Endothelial cell of umbilical vein (primary cell): ENCODE results near the gene DTX3. TPM values are rescaled to one million over a fixed set of nuclear protein-coding genes. Genes with fewer than 3 reads are reported as not detected.

Experiments used
- BruUV-seq: library from RNA; stranded (reverse); fragments of 400-500 nt; replicated peaks from 2 replicates; lab custom pipeline; 2021; lab: Mats Ljungman, UMichigan
- CTCF ChIA-PET: fragments of 300-600, 350-600 bp; sonication (Branson Sonifier 250); formaldehyde crosslinking; loops from one replicate; lab custom pipeline; 2021; ENCODE audit warnings: antibody characterized with exemption, inconsistent platforms; lab: Charles Lee
- POLR2A ChIA-PET: fragments of 300-600, 350-600 bp; sonication (Branson Sonifier 250); formaldehyde crosslinking; loops from one replicate; lab custom pipeline; 2021; ENCODE audit warnings: antibody characterized with exemption, inconsistent platforms; lab: Charles Lee
- DNase-seq: peaks from one replicate; pipeline ENCODE4 v3.0.0-alpha.2; 2011; ENCODE audit warnings: low read depth, low spot score
- FAIRE-seq: peaks from 2 replicates; lab custom pipeline; 2011; peaks lifted over from hg19 to GRCh38; lab: Jason Lieb, UNC
- H2AFZ ChIP-seq: 2 replicates; pipeline ENCODE4 v1.6.0; 2012; ENCODE audit warnings: low read depth, low read length, control low read depth, inconsistent platforms
- H3K27ac ChIP-seq: 2 replicates; pipeline ENCODE4 v1.5.1; 2011; ENCODE audit warnings: low read depth, mild to moderate bottlenecking, control low read depth, low read length, moderate library complexity; ENCODE audit not compliant: insufficient read depth
- H3K27me3 ChIP-seq, 2 experiments: 2 replicates each; pipeline versions ENCODE4 v1.6.0 to v1.6.1; 2011; ENCODE audit warnings: low read length in 2 of 2, mixed read lengths in 1 of 2; ENCODE audit not compliant: control insufficient read depth in 2 of 2, insufficient read depth in 2 of 2
- H3K36me3 ChIP-seq, 2 experiments: 2 replicates in 1 of 2; 3 replicates in 1 of 2; pipeline ENCODE4 v1.5.1; 2011; ENCODE audit warnings: low read length in 2 of 2, mild to moderate bottlenecking in 1 of 2, moderate library complexity in 1 of 2; ENCODE audit not compliant: control insufficient read depth in 2 of 2, insufficient read depth in 2 of 2; ENCODE audit errors: extremely low read depth in 1 of 2
- H3K4me1 ChIP-seq: 3 replicates; pipeline ENCODE4 v1.5.1; 2011; ENCODE audit warnings: mild to moderate bottlenecking, low read length; ENCODE audit not compliant: control insufficient read depth, insufficient read depth; ENCODE audit errors: extremely low read depth
- H3K4me2 ChIP-seq: 2 replicates; pipeline ENCODE4 v1.6.1; 2011; ENCODE audit warnings: low read length, control low read depth, mixed read lengths; ENCODE audit not compliant: insufficient read depth
- H3K4me3 ChIP-seq, 3 experiments: fragments of 200-600 bp in 1 of 3; sonication (generic), shearing (Covaris generic) in 1 of 3; replicated peaks in 1 of 3; 2 replicates each; pipeline ENCODE4 v1.5.1; 2011 to 2016; ENCODE audit warnings: control low read depth in 3 of 3, low read length in 3 of 3, mild to moderate bottlenecking in 2 of 3, inconsistent platforms in 1 of 3, low read depth in 1 of 3, moderate library complexity in 1 of 3; ENCODE audit not compliant: insufficient read depth in 1 of 3
- H3K79me2 ChIP-seq: 2 replicates; pipeline ENCODE4 v1.6.0; 2012; ENCODE audit warnings: low read length, inconsistent platforms; ENCODE audit not compliant: control insufficient read depth, insufficient read depth
- H3K9ac ChIP-seq: replicated peaks from 2 replicates; pipeline ENCODE3; 2011; ENCODE audit warnings: low read length, control low read depth; ENCODE audit not compliant: insufficient read depth; ENCODE audit errors: extremely low read depth
- H3K9me1 ChIP-seq: replicated peaks from 3 replicates; pipeline ENCODE4 v1.6.0; 2011; ENCODE audit warnings: mild to moderate bottlenecking, low read length; ENCODE audit not compliant: control insufficient read depth, insufficient read depth; ENCODE audit errors: extremely low read depth
- H3K9me3 ChIP-seq: replicated peaks from 2 replicates; pipeline ENCODE4 v1.5.1; 2012; ENCODE audit warnings: low read length, inconsistent platforms; ENCODE audit not compliant: control insufficient read depth, insufficient read depth
- H4K20me1 ChIP-seq: replicated peaks from 2 replicates; pipeline ENCODE3; 2011; ENCODE audit warnings: mild to moderate bottlenecking, low read length; ENCODE audit not compliant: control insufficient read depth, insufficient read depth; ENCODE audit errors: extremely low read depth
- CTCF ChIP-seq, 2 donors: IDR thresholded peaks; 1 replicate in 1 of 2; 2 replicates in 1 of 2; pipeline ENCODE4 v1.5.1; 2011; ENCODE audit warnings: low read length in 2 of 2, mild to moderate bottlenecking in 2 of 2, moderate library complexity in 2 of 2, control low read depth in 1 of 2, inconsistent platforms in 1 of 2, low read depth in 1 of 2; ENCODE audit not compliant: insufficient read depth in 1 of 2; ENCODE audit errors: extremely low read depth in 1 of 2
- EZH2 ChIP-seq: IDR thresholded peaks from 2 replicates; pipeline ENCODE4 v1.6.1; 2012; ENCODE audit warnings: borderline replicate concordance, low read depth, mild to moderate bottlenecking, moderate library complexity, low read length, inconsistent platforms; ENCODE audit not compliant: severe bottlenecking
- FOS ChIP-seq: IDR thresholded peaks from 2 replicates; pipeline ENCODE4 v1.6.1; 2011; ENCODE audit warnings: mild to moderate bottlenecking, low read length, moderate library complexity, borderline replicate concordance; ENCODE audit not compliant: insufficient read depth
- GATA2 ChIP-seq: IDR thresholded peaks from 2 replicates; pipeline ENCODE4 v1.7.0; 2011; ENCODE audit warnings: low read depth, mild to moderate bottlenecking, moderate library complexity, mixed read lengths, low read length; ENCODE audit not compliant: insufficient read length, insufficient read depth
- JUN ChIP-seq: IDR thresholded peaks from 2 replicates; pipeline ENCODE4 v1.6.1; 2011; ENCODE audit warnings: borderline replicate concordance, low read depth; ENCODE audit not compliant: insufficient read length, insufficient read depth
- MAX ChIP-seq: IDR thresholded peaks from 2 replicates; pipeline ENCODE4 v1.6.1; 2011; ENCODE audit not compliant: insufficient read depth, insufficient read length
- MYC ChIP-seq: IDR thresholded peaks from one replicate; pipeline ENCODE4 v1.6.1; 2011; ENCODE audit warnings: mild to moderate bottlenecking, low read depth, low read length
- POLR2A ChIP-seq: IDR thresholded peaks from 2 replicates; pipeline ENCODE4 v1.6.1; 2012; ENCODE audit warnings: low read depth, mild to moderate bottlenecking, control low read depth, low read length
- POLR2AphosphoS5 ChIP-seq: IDR thresholded peaks from 2 replicates; pipeline ENCODE4 v1.6.1; 2012; ENCODE audit warnings: low read depth, mild to moderate bottlenecking, control low read depth, low read length, moderate library complexity; ENCODE audit not compliant: insufficient read depth
- dilution Hi-C: fragments of 300-500 bp; cut with MboI; formaldehyde crosslinking; loops from one replicate; pipeline ENCODE4 v1.15.0; 2019; ENCODE audit warnings: low sequenced_read_pairs; ENCODE audit not compliant: extremely low pct_ligation_motif_present
- intact Hi-C: fragments of 100-400 bp; cut with micrococcal nuclease; formaldehyde crosslinking; loops from one replicate; pipeline ENCODE4 v1.10.0; 2022
- polyA plus RNA-seq, 4 experiments: library from polyadenylated mRNA; depleted of rRNA in 3 of 4; stranded (reverse) in 3 of 4; unstranded in 1 of 4; fragments of >200 nt; gene quantifications; 2 replicates each; pipeline versions ENCODE4 v1.2.1 to v1.2.3, GENCODE V29; 2011 to 2012; ENCODE audit warnings: missing spikeins in 1 of 4
- total RNA-seq: library from RNA; stranded (reverse); gene quantifications from 2 replicates; pipeline ENCODE4 v1.2.3, GENCODE V29; 2021

Gene DTX3
- total and polyA plus RNA-seq, 2 donors (not counting 3 experiments of a cell fraction or from before 2014, with no cell fraction given), result 34.5 to 51.4 TPM

- dilution Hi-C loops, result no loop called here
- no peaks in the 10 kb centered on the region for H4K20me1 ChIP-seq
- ChIA-PET POLR2A (no interaction called here), CTCF (interaction anchor here (1.9 to 7.2 kb wide), 2 partner anchors 10 to 42 kb away, joined by 11 to 109 read pairs; partner anchors contain the start of gene B4GALNT1)
- H3K36me3 ChIP-seq, result no peaks in the 10 kb centered on the region
- no peak overlapping the region for H3K4me3 ChIP-seq
- no TSS peak for BruUV-seq
- H3K9me3 ChIP-seq, result no peaks in the 10 kb centered on the region
- TF ChIP-seq EZH2 (no peak), CTCF (IDR thresholded peaks at IDR 0.05; ENCODE audit: extremely low read depth in 1 of 2, insufficient read depth in 1 of 2, low read depth in 1 of 2, low read length in 2 of 2) (no peak), JUN (no peak), MAX (no peak), POLR2AphosphoS5 (no peak), GATA2 (no peak), POLR2A (no peak), MYC (no peak), FOS (no peak)
- no peak overlapping the region for H3K27ac ChIP-seq
- no peak overlapping the region for H3K4me2 ChIP-seq
- no peak for DNase-seq
- H3K9ac ChIP-seq, result no peak overlapping the region
- no peak overlapping the region for H2AFZ ChIP-seq
- intact Hi-C loops, result no loop called here
- no peaks in the 10 kb centered on the region for H3K9me1 ChIP-seq
- peaks cover 5% of the 10 kb centered on the region for H3K4me1 ChIP-seq
- peaks cover 63 to 79% of the 10 kb centered on the region in 2 experiments for H3K27me3 ChIP-seq
- H3K79me2 ChIP-seq, result no peaks in the 10 kb centered on the region
- no peak for FAIRE-seq
Measured at GRCh38 chr12:57623811-57624390, 19.3 kb downstream of the DTX3 start.
